ENCODE results near the gene NELFA. TPM values are rescaled to one million over a fixed set of nuclear protein-coding genes. Genes with fewer than 3 reads are reported as not detected.

Gene NELFA
- total RNA-seq, 3 donors from 2014 or later (not counting 1 experiment from before 2014, with no cell fraction given): 38.7 to 47.6 (median 46.0) TPM

GRCh38 chr4:1969928-1970723 lies 38.6 kb downstream of the NELFA start:
- no peak overlapping the region for H3K4me3 Mint-ChIP-seq
- DNase-seq (no peak), ATAC-seq (no peak)
- no peaks in the 10 kb centered on the region for H3K4me1 ChIP-seq (ENCODE audit: control insufficient read depth, insufficient read depth, low read length)
- 97% methylated on average over 17 of the region's 17 CpGs for WGBS (ENCODE audit: insufficient coverage)
- no peak overlapping the region for H3K4me3 ChIP-seq (ENCODE audit: low read length)
- H3K27me3 Mint-ChIP-seq (ENCODE audit: low read depth in 2 of 2): no peaks in the 10 kb centered on the region
- H3K36me3 ChIP-seq (ENCODE audit: control insufficient read depth, insufficient read depth, low read length): peaks cover 12% of the 10 kb centered on the region
- no peaks in the 10 kb centered on the region for H3K9me3 ChIP-seq (ENCODE audit: control insufficient read depth, insufficient read depth, low read length)
- H3K27ac ChIP-seq (ENCODE audit: low read length): no peak overlapping the region
- intact Hi-C loops (cut with micrococcal nuclease): no loop called here
- TF ChIP-seq, protein P1, sequence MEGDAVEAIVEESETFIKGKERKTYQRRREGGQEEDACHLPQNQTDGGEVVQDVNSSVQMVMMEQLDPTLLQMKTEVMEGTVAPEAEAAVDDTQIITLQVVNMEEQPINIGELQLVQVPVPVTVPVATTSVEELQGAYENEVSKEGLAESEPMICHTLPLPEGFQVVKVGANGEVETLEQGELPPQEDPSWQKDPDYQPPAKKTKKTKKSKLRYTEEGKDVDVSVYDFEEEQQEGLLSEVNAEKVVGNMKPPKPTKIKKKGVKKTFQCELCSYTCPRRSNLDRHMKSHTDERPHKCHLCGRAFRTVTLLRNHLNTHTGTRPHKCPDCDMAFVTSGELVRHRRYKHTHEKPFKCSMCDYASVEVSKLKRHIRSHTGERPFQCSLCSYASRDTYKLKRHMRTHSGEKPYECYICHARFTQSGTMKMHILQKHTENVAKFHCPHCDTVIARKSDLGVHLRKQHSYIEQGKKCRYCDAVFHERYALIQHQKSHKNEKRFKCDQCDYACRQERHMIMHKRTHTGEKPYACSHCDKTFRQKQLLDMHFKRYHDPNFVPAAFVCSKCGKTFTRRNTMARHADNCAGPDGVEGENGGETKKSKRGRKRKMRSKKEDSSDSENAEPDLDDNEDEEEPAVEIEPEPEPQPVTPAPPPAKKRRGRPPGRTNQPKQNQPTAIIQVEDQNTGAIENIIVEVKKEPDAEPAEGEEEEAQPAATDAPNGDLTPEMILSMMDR (IDR thresholded peaks at IDR 0.05): no peak
- no peaks in the 10 kb centered on the region for H3K36me3 Mint-ChIP-seq
- peak overlapping the region in 1 of 2 donors; percentile 7 for H3K27ac Mint-ChIP-seq
- no peaks in the 10 kb centered on the region for H3K4me1 Mint-ChIP-seq
- H3K27me3 ChIP-seq (ENCODE audit: control insufficient read depth, insufficient read depth, low read length): no peaks in the 10 kb centered on the region
- no peaks in the 10 kb centered on the region for H3K9me3 Mint-ChIP-seq

DNA sequence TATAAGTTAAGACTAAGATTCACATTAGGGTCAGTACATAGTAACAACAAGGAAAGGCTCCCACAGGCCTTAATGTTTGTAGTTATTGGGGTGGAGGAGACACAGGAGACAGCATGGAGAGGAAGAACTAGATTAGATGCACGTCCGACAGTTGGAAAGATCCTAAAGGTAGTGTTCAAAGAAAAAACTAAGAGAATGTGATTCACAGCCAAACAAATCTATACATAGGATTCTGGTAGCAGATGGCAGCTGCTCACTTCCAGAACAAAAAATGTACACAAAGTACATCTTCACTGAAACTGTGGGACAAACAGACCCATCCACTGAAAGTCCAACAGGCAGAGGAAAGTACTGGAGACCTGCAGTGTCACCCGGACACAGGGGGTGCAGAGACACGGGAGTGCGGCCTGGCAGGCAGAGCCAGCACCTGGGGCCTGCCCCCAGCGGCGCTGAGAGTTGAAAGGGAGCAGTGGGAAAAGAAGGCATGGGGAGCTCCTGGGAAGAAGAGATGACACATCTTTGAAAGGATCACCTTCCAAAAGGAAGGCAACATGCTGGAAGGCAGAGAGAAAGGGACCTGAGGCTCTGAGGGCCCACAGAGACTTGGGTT lies 40.0 kb downstream of the NELFA start:
- H3K4me1 ChIP-seq (ENCODE audit: control insufficient read depth, insufficient read depth, low read length): no peaks in the 10 kb centered on the region
- no peaks in the 10 kb centered on the region for H3K9me3 ChIP-seq (ENCODE audit: control insufficient read depth, insufficient read depth, low read length)
- ATAC-seq (no peak), DNase-seq (no peak)
- H3K4me3 ChIP-seq (ENCODE audit: low read length): no peak overlapping the region
- no peak overlapping the region for H3K27ac Mint-ChIP-seq
- no peaks in the 10 kb centered on the region for H3K9me3 Mint-ChIP-seq
- no peaks in the 10 kb centered on the region for H3K27me3 Mint-ChIP-seq (ENCODE audit: low read depth in 2 of 2)
- H3K4me1 Mint-ChIP-seq: no peaks in the 10 kb centered on the region
- H3K36me3 ChIP-seq (ENCODE audit: control insufficient read depth, insufficient read depth, low read length): peaks cover 5% of the 10 kb centered on the region
- 98% methylated on average over 7 of the region's 7 CpGs for WGBS (ENCODE audit: insufficient coverage)
- no peaks in the 10 kb centered on the region for H3K36me3 Mint-ChIP-seq
- TF ChIP-seq, protein P1 (IDR thresholded peaks at IDR 0.05): no peak
- intact Hi-C loops (cut with micrococcal nuclease): no loop called here
- H3K27ac ChIP-seq (ENCODE audit: low read length): no peak overlapping the region
- no peak overlapping the region for H3K4me3 Mint-ChIP-seq
- H3K27me3 ChIP-seq (ENCODE audit: control insufficient read depth, insufficient read depth, low read length): no peaks in the 10 kb centered on the region

DNA sequence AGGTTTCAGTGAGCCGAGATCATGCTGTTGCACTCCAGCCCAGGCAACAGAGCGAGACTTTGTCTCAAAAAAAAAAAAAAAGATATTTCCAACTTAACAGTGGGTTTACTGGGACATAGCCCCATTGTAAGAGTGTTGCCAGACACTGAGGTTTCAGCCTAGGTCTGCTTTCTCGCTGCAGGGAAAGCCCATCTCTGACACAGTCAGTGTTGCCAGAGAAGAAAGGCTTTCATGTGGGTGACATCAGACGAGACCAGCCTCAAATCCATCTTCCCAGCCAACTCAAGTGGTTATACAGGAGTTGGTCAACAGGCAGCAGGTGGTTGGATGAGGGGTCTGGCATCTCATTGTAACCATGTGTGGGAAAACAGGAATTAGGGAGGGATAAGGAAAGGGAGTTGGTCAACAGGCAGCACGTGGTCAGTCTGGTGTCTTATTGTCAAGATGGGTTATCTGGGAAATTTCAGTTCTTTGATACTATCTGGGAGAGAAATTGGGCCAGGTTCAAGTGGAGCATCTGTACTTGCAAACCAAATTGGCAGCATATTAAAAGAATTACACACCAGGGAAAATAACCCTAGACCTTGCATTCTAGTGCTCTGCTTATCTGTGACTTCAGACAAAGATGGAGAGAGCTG lies 41.1 kb downstream of the NELFA start:
- Histone ChIP-seq H3K4me1 (ENCODE audit: control insufficient read depth, insufficient read depth, low read length) (no peaks in the 10 kb centered on the region), H3K36me3 (ENCODE audit: control insufficient read depth, insufficient read depth, low read length) (peaks cover 10% of the 10 kb centered on the region), H3K4me3 (ENCODE audit: low read length) (no peak overlapping the region), H3K27ac (ENCODE audit: low read length) (no peak overlapping the region), H3K9me3 (ENCODE audit: control insufficient read depth, insufficient read depth, low read length) (no peaks in the 10 kb centered on the region), H3K27me3 (ENCODE audit: control insufficient read depth, insufficient read depth, low read length) (no peaks in the 10 kb centered on the region)
- Mint-ChIP-seq H3K27me3 (ENCODE audit: low read depth in 2 of 2) (no peaks in the 10 kb centered on the region), H3K27ac (no peak overlapping the region), H3K4me3 (no peak overlapping the region), H3K9me3 (no peaks in the 10 kb centered on the region), H3K4me1 (no peaks in the 10 kb centered on the region), H3K36me3 (no peaks in the 10 kb centered on the region)
- intact Hi-C loops (cut with micrococcal nuclease): no loop called here
- WGBS (ENCODE audit: insufficient coverage): 79% methylated on average over 5 of the region's 5 CpGs
- DNase-seq (no peak), ATAC-seq (no peak)
- TF ChIP-seq, protein P1 (IDR thresholded peaks at IDR 0.05): no peak
